ENCODE measurements around the gene FOXP4. TPM values are rescaled to one million over a fixed set of nuclear protein-coding genes. Genes with fewer than 3 reads are reported as not detected.

Gene FOXP4
- total RNA-seq, 1 donor from 2014 or later = 27.9 TPM

DNA sequence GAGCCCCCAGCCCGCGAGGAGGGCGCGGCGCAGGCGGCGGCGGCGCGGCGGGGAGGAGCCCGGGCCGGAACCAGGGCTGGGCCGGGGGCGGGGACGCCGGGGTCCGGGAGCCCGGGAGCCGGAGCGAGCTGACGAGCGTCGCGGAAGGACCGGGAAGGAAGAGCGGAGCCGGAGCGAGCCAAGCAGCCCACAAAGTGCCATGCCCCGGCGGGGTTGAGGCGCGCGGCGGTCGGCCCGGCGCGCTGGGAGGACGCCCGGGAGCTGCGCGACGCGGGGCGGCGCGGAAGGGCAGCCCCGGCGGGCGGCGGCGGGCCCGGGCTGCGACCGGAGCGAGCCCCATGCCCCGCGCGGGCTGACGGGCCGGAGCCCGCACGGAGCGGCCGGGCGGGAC, 289 bp downstream of the FOXP4 start:
- Mint-ChIP-seq H3K36me3 (ENCODE audit: unreplicated experiment) (no peaks in the 10 kb centered on the region), H3K4me3 (ENCODE audit: unreplicated experiment) (no peak overlapping the region), H3K27ac (ENCODE audit: unreplicated experiment) (no peak overlapping the region), H3K9me3 (ENCODE audit: unreplicated experiment) (peaks cover 7% of the 10 kb centered on the region), H3K4me1 (ENCODE audit: low read depth, unreplicated experiment) (peaks cover 6% of the 10 kb centered on the region), H3K27me3 (ENCODE audit: unreplicated experiment) (peaks cover 8% of the 10 kb centered on the region)
- no peak for TF ChIP-seq CTCF (IDR thresholded peaks at IDR 0.05; ENCODE audit: partially characterized antibody, unreplicated experiment)
- no peak for DNase-seq

DNA sequence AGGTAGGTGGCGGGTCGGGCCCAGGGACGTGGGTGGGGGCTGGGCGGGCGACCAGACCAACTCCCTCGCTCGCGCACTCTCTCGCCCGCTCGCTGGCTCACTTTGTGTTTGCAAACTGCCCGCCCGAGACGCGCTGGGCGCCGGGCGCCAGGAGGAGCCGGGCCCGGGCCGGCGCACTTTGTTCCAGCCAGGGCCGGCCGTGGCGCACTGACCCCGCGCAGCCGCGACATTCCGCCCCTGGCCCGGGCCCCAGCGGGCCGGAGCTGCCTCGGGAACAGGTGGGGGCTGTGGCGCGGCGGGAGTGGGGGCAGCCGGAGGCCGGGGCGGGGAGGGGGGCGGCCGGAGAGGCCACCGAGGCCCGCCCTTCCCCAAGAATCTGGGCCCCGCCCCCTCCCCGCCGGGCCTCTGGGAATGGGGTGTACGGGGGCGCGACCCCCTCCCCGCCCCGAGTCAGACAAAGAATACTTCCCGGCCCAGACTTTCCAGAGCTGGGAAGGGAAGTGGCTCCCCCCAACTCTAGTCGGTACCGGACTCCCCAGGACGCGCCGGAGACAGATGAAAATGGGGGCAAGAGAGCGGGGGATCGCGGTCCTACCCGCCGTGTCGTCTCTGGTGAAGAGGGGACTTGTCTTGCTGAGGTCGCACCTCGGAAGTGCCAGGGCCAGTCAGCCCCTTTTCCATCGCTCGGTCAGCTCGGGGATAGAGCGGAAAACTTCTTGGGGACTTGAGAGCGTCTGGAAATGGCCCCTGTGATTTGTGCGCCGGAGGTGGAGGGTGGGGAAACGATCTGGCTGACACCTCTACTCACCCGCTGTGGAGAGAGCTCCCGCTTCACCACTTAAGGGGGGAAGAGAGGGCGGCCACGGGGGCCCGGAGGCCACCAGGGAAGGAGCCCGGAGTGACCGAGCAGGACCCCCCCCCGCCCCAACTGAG, 951 bp downstream of the FOXP4 start:
- Mint-ChIP-seq H3K36me3 (ENCODE audit: unreplicated experiment) (no peaks in the 10 kb centered on the region), H3K27me3 (ENCODE audit: unreplicated experiment) (peaks cover 8% of the 10 kb centered on the region), H3K4me3 (ENCODE audit: unreplicated experiment) (peak overlapping the region; percentile 93), H3K9me3 (ENCODE audit: unreplicated experiment) (peaks cover 8% of the 10 kb centered on the region), H3K4me1 (ENCODE audit: low read depth, unreplicated experiment) (peaks cover 10% of the 10 kb centered on the region), H3K27ac (ENCODE audit: unreplicated experiment) (peak overlapping the region; percentile 38)
- DNase-seq = peak; percentile 61
- TF ChIP-seq CTCF (IDR thresholded peaks at IDR 0.05; ENCODE audit: partially characterized antibody, unreplicated experiment) = no peak

- Mint-ChIP-seq H3K36me3 (ENCODE audit: unreplicated experiment) (no peaks in the 10 kb centered on the region), H3K9me3 (ENCODE audit: unreplicated experiment) (peaks cover 8% of the 10 kb centered on the region), H3K4me3 (ENCODE audit: unreplicated experiment) (peak overlapping the region; percentile 93), H3K27ac (ENCODE audit: unreplicated experiment) (no peak overlapping the region), H3K27me3 (ENCODE audit: unreplicated experiment) (peaks cover 8% of the 10 kb centered on the region), H3K4me1 (ENCODE audit: low read depth, unreplicated experiment) (peaks cover 11% of the 10 kb centered on the region)
- no peak for TF ChIP-seq CTCF (IDR thresholded peaks at IDR 0.05; ENCODE audit: partially characterized antibody, unreplicated experiment)
- DNase-seq = no peak
Measured at GRCh38 chr6:41547799-41548097, 1.6 kb downstream of the FOXP4 start.

GRCh38 chr6:41548098-41548840, 2.1 kb downstream of the FOXP4 start:
- Mint-ChIP-seq H3K4me1 (ENCODE audit: low read depth, unreplicated experiment) (peaks cover 12% of the 10 kb centered on the region), H3K36me3 (ENCODE audit: unreplicated experiment) (no peaks in the 10 kb centered on the region), H3K9me3 (ENCODE audit: unreplicated experiment) (peaks cover 8% of the 10 kb centered on the region), H3K27ac (ENCODE audit: unreplicated experiment) (no peak overlapping the region), H3K4me3 (ENCODE audit: unreplicated experiment) (peak overlapping the region; percentile 93), H3K27me3 (ENCODE audit: unreplicated experiment) (peaks cover 8% of the 10 kb centered on the region)
- TF ChIP-seq CTCF (IDR thresholded peaks at IDR 0.05; ENCODE audit: partially characterized antibody, unreplicated experiment) = no peak
- DNase-seq = no peak
